Trophoblast cell (in vitro differentiated cells and primary cell): ENCODE results near the gene IFI44.

ENCODE experiments used
- DNase-seq, 2 donors: peaks; one replicate each; pipeline ENCODE4 v3.0.0-alpha.2; 2016
- H2AFZ ChIP-seq: 2 replicates; pipeline ENCODE4 v1.6.1; 2013; ENCODE audit warnings: low read length, moderate library complexity, mild to moderate bottlenecking; ENCODE audit not compliant: insufficient read depth, poor library complexity
- H2AK5ac ChIP-seq: 2 replicates; pipeline ENCODE4 v1.6.1; 2013; ENCODE audit warnings: mild to moderate bottlenecking, low read length
- H2BK120ac ChIP-seq: 2 replicates; pipeline ENCODE4 v1.6.1; 2013; ENCODE audit warnings: low read length, mild to moderate bottlenecking, moderate library complexity; ENCODE audit not compliant: insufficient read depth, poor library complexity
- H2BK12ac ChIP-seq: 2 replicates; pipeline ENCODE4 v1.6.1; 2013; ENCODE audit warnings: mild to moderate bottlenecking, low read length, moderate library complexity
- H2BK5ac ChIP-seq: 2 replicates; pipeline ENCODE4 v1.6.1; 2013; ENCODE audit warnings: low read length, low read depth, moderate library complexity, mild to moderate bottlenecking; ENCODE audit not compliant: poor library complexity
- H3K14ac ChIP-seq: 2 replicates; pipeline ENCODE4 v1.6.1; 2013; ENCODE audit warnings: mild to moderate bottlenecking, low read length
- H3K18ac ChIP-seq: 2 replicates; pipeline ENCODE4 v1.6.1; 2013; ENCODE audit warnings: mild to moderate bottlenecking, low read length
- H3K23ac ChIP-seq: 2 replicates; pipeline ENCODE4 v1.6.1; 2013; ENCODE audit warnings: low read length
- H3K27ac ChIP-seq: 2 replicates; pipeline ENCODE4 v1.5.1; 2013; ENCODE audit warnings: low read depth, mild to moderate bottlenecking, inconsistent platforms, low read length, moderate library complexity
- H3K27me3 ChIP-seq: 2 replicates; pipeline ENCODE4 v1.6.1; 2013; ENCODE audit warnings: inconsistent platforms, mild to moderate bottlenecking, low read length, moderate library complexity; ENCODE audit not compliant: insufficient read depth
- H3K36me3 ChIP-seq, 2 experiments: 1 replicate in 1 of 2; 2 replicates in 1 of 2; pipeline ENCODE4 v1.6.1; 2013; ENCODE audit warnings: low read length in 2 of 2, mild to moderate bottlenecking in 2 of 2, moderate library complexity in 1 of 2; ENCODE audit not compliant: insufficient read depth in 2 of 2, control insufficient read depth in 1 of 2
- H3K4ac ChIP-seq: 2 replicates; pipeline ENCODE4 v1.6.1; 2013; ENCODE audit warnings: low read depth, mild to moderate bottlenecking, low read length, moderate library complexity
- H3K4me1 ChIP-seq, 2 experiments: 1 replicate in 1 of 2; 2 replicates in 1 of 2; pipeline ENCODE4 v1.6.1; 2013; ENCODE audit warnings: low read length in 2 of 2, mild to moderate bottlenecking in 2 of 2, moderate library complexity in 1 of 2; ENCODE audit not compliant: insufficient read depth in 2 of 2, control insufficient read depth in 1 of 2
- H3K4me2 ChIP-seq: 2 replicates; pipeline ENCODE4 v1.6.1; 2013; ENCODE audit warnings: inconsistent platforms, mild to moderate bottlenecking, low read length, moderate library complexity
- H3K4me3 ChIP-seq: 2 replicates; pipeline ENCODE4 v1.5.1; 2013; ENCODE audit warnings: mild to moderate bottlenecking, low read depth, low read length, inconsistent platforms
- H3K79me1 ChIP-seq: one replicate; pipeline ENCODE4 v1.6.1; 2013; ENCODE audit warnings: low read length
- H3K79me2 ChIP-seq: 2 replicates; pipeline ENCODE4 v1.6.1; 2013; ENCODE audit warnings: low read length, mild to moderate bottlenecking; ENCODE audit not compliant: control insufficient read depth, insufficient read depth, poor library complexity
- H3K9ac ChIP-seq: 2 replicates; pipeline ENCODE4 v1.6.1; 2013; ENCODE audit warnings: mild to moderate bottlenecking, low read length
- H3K9me3 ChIP-seq: 2 replicates; pipeline ENCODE4 v1.6.1; 2013; ENCODE audit warnings: low read depth, mild to moderate bottlenecking, control low read depth, inconsistent platforms, low read length; ENCODE audit not compliant: insufficient read depth
- H4K12ac ChIP-seq: 2 replicates; pipeline ENCODE4 v1.6.1; 2013; ENCODE audit warnings: low read depth, mild to moderate bottlenecking, low read length, moderate library complexity
- H4K8ac ChIP-seq: 2 replicates; pipeline ENCODE4 v1.6.1; 2013; ENCODE audit warnings: low read depth, mild to moderate bottlenecking, low read length, moderate library complexity
- H4K91ac ChIP-seq: one replicate; pipeline ENCODE4 v1.6.1; 2013; ENCODE audit warnings: low read depth, mild to moderate bottlenecking, low read length, moderate library complexity
- WGBS: extraction: QIAGEN DNeasy Blood & Tissue Kit; methylation state at CpG from one replicate; pipeline ENCODE4 v1.1.7; 2013; ENCODE audit warnings: missing lambda C conversion rate; ENCODE audit not compliant: insufficient read length, insufficient coverage; ENCODE audit errors: extremely low coverage; 5-methylcytosine and 5-hydroxymethylcytosine counted together

IFI44 gene

GRCh38 chr1:78619032-78619431 lies 30.6 kb upstream of the IFI44 start:
- WGBS = no CpG with 5 or more reads among the region's 3 CpGs
- H3K79me1 ChIP-seq = no peaks in the 10 kb centered on the region

DNA sequence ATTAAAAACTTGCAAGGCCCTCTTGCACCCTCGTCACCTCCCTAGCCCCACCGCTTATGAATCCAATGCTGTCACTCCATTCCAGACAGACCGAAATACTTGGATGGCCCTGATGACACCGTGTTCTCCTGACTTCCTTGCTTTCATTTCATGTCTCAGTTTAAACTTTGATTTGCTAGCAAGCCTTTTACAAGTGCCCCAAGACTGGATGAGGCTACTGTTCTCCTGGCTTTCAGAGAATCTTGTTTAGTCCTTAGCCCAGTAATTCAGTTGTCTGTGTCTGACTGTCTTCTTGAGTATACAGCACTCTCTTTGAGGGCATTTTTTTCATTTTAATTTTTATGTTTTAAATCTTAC lies 30.2 kb upstream of the IFI44 start:
- H3K14ac ChIP-seq = no peak overlapping the region
- no peak overlapping the region for H3K23ac ChIP-seq
- no peak overlapping the region for H2BK12ac ChIP-seq
- H3K4me1 ChIP-seq = no peaks in the 10 kb centered on the region
- no peak overlapping the region for H4K8ac ChIP-seq
- H3K4me3 ChIP-seq = no peak overlapping the region
- no peaks in the 10 kb centered on the region for H3K9me3 ChIP-seq
- H2BK120ac ChIP-seq = no peak overlapping the region
- H3K79me2 ChIP-seq = no peaks in the 10 kb centered on the region
- no peak overlapping the region for H4K12ac ChIP-seq
- H3K4ac ChIP-seq = no peak overlapping the region
- H3K79me1 ChIP-seq = no peaks in the 10 kb centered on the region
- no peak overlapping the region for H2BK5ac ChIP-seq
- no peak overlapping the region for H2AFZ ChIP-seq
- H3K27ac ChIP-seq = no peak overlapping the region
- H3K9ac ChIP-seq = no peak overlapping the region
- H3K18ac ChIP-seq = no peak overlapping the region
- H2AK5ac ChIP-seq = no peak overlapping the region
- H4K91ac ChIP-seq = no peak overlapping the region
- no peak overlapping the region for H3K4me2 ChIP-seq
- DNase-seq = no peak
- no peaks in the 10 kb centered on the region for H3K36me3 ChIP-seq
- H3K27me3 ChIP-seq = no peaks in the 10 kb centered on the region
- no CpG with 5 or more reads among the region's 4 CpGs for WGBS

More at GRCh38 chr1:78619032-78619431, 30.6 kb upstream of the IFI44 start:
- Histone ChIP-seq H3K9me3 (no peaks in the 10 kb centered on the region), H3K4me2 (no peak overlapping the region), H3K79me2 (no peaks in the 10 kb centered on the region), H3K9ac (no peak overlapping the region), H4K91ac (no peak overlapping the region), H3K4me1 (no peaks in the 10 kb centered on the region), H2BK12ac (no peak overlapping the region), H3K36me3 (no peaks in the 10 kb centered on the region), H4K12ac (no peak overlapping the region), H3K4ac (no peak overlapping the region), H3K27me3 (no peaks in the 10 kb centered on the region), H2BK120ac (no peak overlapping the region), H2AK5ac (no peak overlapping the region), H4K8ac (no peak overlapping the region), H3K18ac (no peak overlapping the region), H3K4me3 (no peak overlapping the region), H3K27ac (no peak overlapping the region), H3K23ac (no peak overlapping the region), H3K14ac (no peak overlapping the region), H2AFZ (no peak overlapping the region), H2BK5ac (no peak overlapping the region)
- DNase-seq = no peak

DNA sequence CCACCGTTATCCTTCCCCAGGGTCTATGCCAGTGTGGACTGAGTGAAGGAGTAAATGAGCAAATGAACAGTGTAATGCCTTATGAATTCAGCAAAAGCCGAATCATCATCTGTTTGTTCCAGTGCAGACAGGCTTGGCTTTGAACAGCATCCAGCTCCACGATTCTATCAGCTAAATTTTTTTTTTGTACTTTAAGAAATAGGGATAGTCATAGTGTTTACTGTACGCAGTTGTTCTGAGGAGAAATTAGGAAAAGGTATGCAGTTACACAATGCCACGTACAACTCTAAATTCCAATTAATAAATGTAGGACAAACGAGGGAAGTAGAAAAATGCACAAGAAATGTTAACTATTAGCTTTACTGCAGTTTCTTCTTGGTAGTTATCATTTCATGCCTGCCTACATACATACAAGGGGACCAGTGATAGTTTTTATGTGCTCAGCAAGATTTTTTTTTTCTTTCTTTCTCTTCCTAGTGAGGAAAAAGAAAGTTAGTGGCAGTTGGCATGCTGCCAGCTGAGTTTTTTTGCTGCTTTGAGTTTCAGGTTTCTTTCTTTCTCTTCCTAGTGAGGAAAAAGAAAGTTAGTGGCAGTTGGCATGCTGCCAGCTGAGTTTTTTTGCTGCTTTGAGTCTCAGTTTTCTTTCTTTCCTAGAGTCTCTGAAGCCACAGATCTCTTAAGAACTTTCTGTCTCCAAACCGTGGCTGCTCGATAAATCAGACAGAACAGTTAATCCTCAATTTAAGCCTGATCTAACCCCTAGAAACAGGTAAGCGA lies 29.6 kb upstream of the IFI44 start, which contains the start of gene IFI44L:
IFI44L (plus strand) TSS at position 646 of the 777 bp plus-strand sequence. CDS start 7,468 bp downstream, outside the sequence.
- H2AK5ac ChIP-seq = no peak within 1 kb of the TSS
- peak in 1 of 2 donors; percentile 40 for DNase-seq
- H3K18ac ChIP-seq = no peak within 1 kb of the TSS
- H3K4ac ChIP-seq = no peak within 1 kb of the TSS
- H3K23ac ChIP-seq = no peak within 1 kb of the TSS
- no peak within 1 kb of the TSS for H2AFZ ChIP-seq
- no peak within 1 kb of the TSS for H2BK120ac ChIP-seq
- H3K79me1 ChIP-seq = no peaks in the 10 kb centered on the region
- no peak within 1 kb of the TSS for H3K27ac ChIP-seq
- no peaks in the 10 kb centered on the region for H3K4me1 ChIP-seq
- no peaks in the 10 kb centered on the region for H3K36me3 ChIP-seq
- no peak within 1 kb of the TSS for H3K4me2 ChIP-seq
- no peak within 1 kb of the TSS for H4K12ac ChIP-seq
- no peak within 1 kb of the TSS for H4K91ac ChIP-seq
- H4K8ac ChIP-seq = no peak within 1 kb of the TSS
- no peak within 1 kb of the TSS for H2BK12ac ChIP-seq
- H3K9ac ChIP-seq = no peak within 1 kb of the TSS
- H3K27me3 ChIP-seq = no peaks in the 10 kb centered on the region
- no peak within 1 kb of the TSS for H2BK5ac ChIP-seq
- H3K9me3 ChIP-seq = no peaks in the 10 kb centered on the region
- H3K4me3 ChIP-seq = no peak within 1 kb of the TSS
- WGBS = no CpG with 5 or more reads among the region's 9 CpGs
- H3K14ac ChIP-seq = no peak within 1 kb of the TSS
- no peaks in the 10 kb centered on the region for H3K79me2 ChIP-seq

GRCh38 chr1:78620666-78621065 lies 29.0 kb upstream of the IFI44 start:
- Histone ChIP-seq H3K4me3 (no peak overlapping the region), H3K23ac (no peak overlapping the region), H2AFZ (no peak overlapping the region), H4K8ac (no peak overlapping the region), H3K79me1 (no peaks in the 10 kb centered on the region), H4K12ac (no peak overlapping the region), H3K9ac (no peak overlapping the region), H3K79me2 (no peaks in the 10 kb centered on the region), H3K4me2 (no peak overlapping the region), H3K36me3 (no peaks in the 10 kb centered on the region), H3K18ac (no peak overlapping the region), H2AK5ac (no peak overlapping the region), H3K4ac (no peak overlapping the region), H3K4me1 (no peaks in the 10 kb centered on the region), H3K9me3 (no peaks in the 10 kb centered on the region), H3K14ac (no peak overlapping the region), H3K27ac (no peak overlapping the region), H3K27me3 (no peaks in the 10 kb centered on the region), H2BK12ac (no peak overlapping the region), H2BK5ac (no peak overlapping the region), H4K91ac (no peak overlapping the region), H2BK120ac (no peak overlapping the region)
- no CpG with 5 or more reads among the region's 1 CpG for WGBS
- no peak for DNase-seq
